NCI-H1048 (cell line): Measurements from ENCODE around the gene HS3ST1.
"Not testable (repeated sequence)": the region's sequence is repeated elsewhere in the genome, so short reads cannot be mapped to it uniquely, and the experiment has no call there.

ENCODE experiments used
- DNase-seq: peaks from one replicate; lab custom pipeline; 2025; lab: John Stamatoyannopoulos, UW

The HS3ST1 gene

GRCh38 chr4:11399461-11399971 is 29.2 kb downstream of the HS3ST1 start:
- no peak for DNase-seq

- DNase-seq: no peak
These were observed 30.7 kb downstream of the HS3ST1 start for GRCh38 chr4:11397819-11398610.

- DNase-seq: no peak
These were observed 31.5 kb downstream of the HS3ST1 start for GRCh38 chr4:11397146-11397545.

GRCh38 chr4:11393551-11393950 is 35.1 kb downstream of the HS3ST1 start:
- DNase-seq: no peak

- DNase-seq: not testable (repeated sequence)
These were observed 44.6 kb downstream of the HS3ST1 start for GRCh38 chr4:11384072-11384471.

- DNase-seq: no peak
These were observed 52.1 kb downstream of the HS3ST1 start for GRCh38 chr4:11376571-11376970.

GRCh38 chr4:11376146-11376545 is 52.5 kb downstream of the HS3ST1 start:
- no peak for DNase-seq

GRCh38 chr4:11368701-11369115 is 60.0 kb downstream of the HS3ST1 start:
- no peak for DNase-seq

- DNase-seq: no peak
These were observed 61.3 kb downstream of the HS3ST1 start for GRCh38 chr4:11367371-11367770.

GRCh38 chr4:11366859-11367258 is 61.8 kb downstream of the HS3ST1 start:
- no peak for DNase-seq

- no peak for DNase-seq
These were observed 63.7 kb downstream of the HS3ST1 start for GRCh38 chr4:11365039-11365438.

- DNase-seq: no peak
These were observed 69.1 kb downstream of the HS3ST1 start for GRCh38 chr4:11359591-11359990.

GRCh38 chr4:11355226-11355625 is 73.5 kb downstream of the HS3ST1 start:
- no peak for DNase-seq

GRCh38 chr4:11354531-11354930 is 74.2 kb downstream of the HS3ST1 start:
- no peak for DNase-seq

GRCh38 chr4:11348449-11349088 is 80.1 kb downstream of the HS3ST1 start:
- no peak for DNase-seq

GRCh38 chr4:11344916-11345315 is 83.8 kb downstream of the HS3ST1 start:
- no peak for DNase-seq

GRCh38 chr4:11343536-11343935 is 85.2 kb downstream of the HS3ST1 start:
- no peak for DNase-seq
